ENCODE measurements around the gene ABCG5.

The ABCG5 gene

GRCh38 chr2:43838560-43839267 is at the start of gene ABCG5, which contains the start of gene ABCG8:
ABCG5 (minus strand) TSS chr2:43838839; CDS start chr2:43838679, 160 bp downstream.
ABCG8 (plus strand) TSS chr2:43838971; CDS start chr2:43839054, 83 bp downstream.
- DNase-seq: no peak

GRCh38 chr2:43887176-43887575 is 48.5 kb upstream of the ABCG5 start:
- no peak for DNase-seq

- no peak for DNase-seq
Observed at GRCh38 chr2:43885132-43885632, 46.5 kb upstream of the ABCG5 start.

- DNase-seq: no peak
Observed at GRCh38 chr2:43884689-43885088, 46.0 kb upstream of the ABCG5 start.

GRCh38 chr2:43882312-43882711 is 43.7 kb upstream of the ABCG5 start:
- DNase-seq: no peak

GRCh38 chr2:43880952-43881351 is 42.3 kb upstream of the ABCG5 start:
- no peak for DNase-seq

- DNase-seq: no peak
Observed at GRCh38 chr2:43880471-43880870, 41.8 kb upstream of the ABCG5 start.

GRCh38 chr2:43879261-43879660 is 40.6 kb upstream of the ABCG5 start:
- no peak for DNase-seq

DNA sequence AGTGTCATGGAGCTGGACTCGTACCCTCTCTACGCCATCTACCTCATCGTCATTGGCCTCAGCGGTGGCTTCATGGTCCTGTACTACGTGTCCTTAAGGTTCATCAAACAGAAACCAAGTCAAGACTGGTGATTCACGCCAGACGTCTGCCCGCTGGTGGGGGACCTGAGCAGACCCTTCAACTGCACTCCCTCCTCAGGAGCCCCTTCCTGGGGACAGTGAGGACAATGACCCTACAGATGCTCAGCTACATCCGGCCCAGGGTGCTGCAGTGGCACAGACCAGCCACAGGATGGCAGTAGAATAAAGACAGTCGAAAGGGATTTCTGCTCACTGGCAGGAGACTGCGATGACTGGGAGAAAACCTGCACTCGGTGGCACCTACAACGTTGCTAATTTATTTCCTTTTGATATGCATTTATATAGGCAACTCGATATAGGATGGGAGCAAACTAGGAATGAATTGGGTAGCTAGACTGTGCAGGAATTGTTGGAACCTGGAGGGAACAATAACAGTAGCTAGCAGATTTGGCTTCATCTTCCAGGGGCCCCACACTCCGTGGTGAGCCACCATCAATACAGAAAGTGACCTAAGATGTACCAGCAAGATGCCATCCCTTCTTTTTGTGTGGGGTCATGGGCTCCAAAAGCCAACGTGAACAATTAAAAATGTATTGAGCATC is 39.3 kb upstream of the ABCG5 start:
- DNase-seq: peak; percentile 68 to 79

GRCh38 chr2:43874776-43875451 is 36.3 kb upstream of the ABCG5 start:
- DNase-seq: no peak

DNA sequence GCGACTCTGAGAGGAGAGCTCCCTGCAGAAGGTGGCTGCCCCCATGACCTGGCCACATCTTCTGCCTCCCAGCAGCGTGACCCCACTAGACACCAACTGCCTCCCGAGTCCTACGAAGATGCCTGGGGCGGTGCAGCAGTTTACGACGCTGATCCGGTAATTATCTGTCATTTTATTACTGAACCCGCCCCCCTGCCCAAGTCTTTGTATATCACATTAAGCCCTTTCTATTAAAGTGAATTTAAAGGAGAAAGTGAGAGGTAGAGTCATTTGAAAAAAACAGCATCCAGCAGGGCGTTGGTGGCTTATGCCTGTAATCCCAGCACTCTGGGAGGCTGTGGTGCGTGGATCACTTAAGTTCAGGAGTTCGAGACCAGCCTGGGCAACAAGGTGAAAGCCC is 33.5 kb upstream of the ABCG5 start:
- DNase-seq: no peak

- no peak for DNase-seq
Observed at GRCh38 chr2:43855292-43855691, 16.7 kb upstream of the ABCG5 start.

- no peak for DNase-seq
Observed at GRCh38 chr2:43854671-43855070, 16.0 kb upstream of the ABCG5 start.

- no peak for DNase-seq
Observed at GRCh38 chr2:43853141-43854081, 14.8 kb upstream of the ABCG5 start.

DNA sequence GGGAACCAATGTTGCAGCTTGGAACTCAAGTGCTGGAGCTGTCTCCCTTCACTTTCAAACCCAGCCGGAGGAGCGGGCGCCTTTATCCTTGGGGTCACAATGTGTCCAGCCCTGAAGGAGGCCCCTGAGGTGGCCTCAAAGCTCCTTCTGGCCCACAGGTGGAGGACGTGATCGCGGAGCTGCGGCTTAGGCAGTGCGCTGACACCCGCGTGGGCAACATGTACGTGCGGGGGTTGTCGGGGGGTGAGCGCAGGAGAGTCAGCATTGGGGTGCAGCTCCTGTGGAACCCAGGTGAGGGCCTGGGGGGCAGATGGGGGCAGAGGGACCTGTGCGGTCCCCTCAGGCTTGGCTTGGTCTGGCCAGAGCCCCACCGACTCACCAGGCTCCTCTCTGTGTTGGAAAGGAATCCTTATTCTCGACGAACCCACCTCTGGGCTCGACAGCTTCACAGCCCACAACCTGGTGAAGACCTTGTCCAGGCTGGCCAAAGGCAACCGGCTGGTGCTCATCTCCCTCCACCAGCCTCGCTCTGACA is 13.6 kb upstream of the ABCG5 start:
- no peak for DNase-seq

DNA sequence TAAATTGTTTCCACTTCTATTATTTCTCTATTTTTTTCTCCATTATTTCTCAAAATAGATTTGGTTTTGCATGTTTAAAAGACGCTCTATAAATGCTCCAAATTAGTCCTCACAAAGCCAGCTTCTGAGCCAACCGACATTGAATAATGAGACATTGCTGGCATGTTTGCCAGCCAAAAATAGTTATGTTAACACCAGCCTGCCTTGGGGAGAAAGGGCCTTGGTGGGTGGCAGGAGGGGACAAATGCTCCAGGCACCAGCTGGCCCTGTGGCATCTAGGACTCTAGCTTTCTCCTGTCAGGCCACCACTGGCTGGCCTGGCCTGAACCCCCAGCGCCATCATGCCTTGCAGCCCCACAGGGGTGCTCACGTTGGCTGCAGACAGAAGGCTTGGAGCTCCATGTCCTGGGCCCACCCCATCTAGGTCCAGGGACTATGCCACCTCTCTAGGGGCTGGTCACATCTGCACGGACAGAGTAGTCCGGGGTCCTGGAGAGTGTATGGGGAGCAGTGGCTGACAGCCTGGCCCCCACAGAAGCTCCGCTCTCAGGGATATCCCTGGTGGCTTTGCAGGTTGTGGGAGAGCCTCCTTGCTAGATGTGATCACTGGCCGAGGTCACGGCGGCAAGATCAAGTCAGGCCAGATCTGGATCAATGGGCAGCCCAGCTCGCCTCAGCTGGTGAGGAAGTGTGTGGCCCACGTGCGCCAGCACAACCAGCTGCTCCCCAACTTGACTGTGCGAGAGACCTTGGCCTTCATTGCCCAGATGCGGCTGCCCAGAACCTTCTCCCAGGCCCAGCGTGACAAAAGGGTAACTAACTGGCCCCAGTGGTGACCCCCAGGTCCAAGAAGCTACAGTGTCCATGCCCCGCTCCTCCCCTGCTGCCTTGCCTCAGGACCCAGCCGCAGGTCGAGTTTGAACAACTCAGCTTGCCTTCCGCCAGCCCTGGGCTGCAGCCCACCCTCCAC is 12.7 kb upstream of the ABCG5 start:
- no peak for DNase-seq

DNA sequence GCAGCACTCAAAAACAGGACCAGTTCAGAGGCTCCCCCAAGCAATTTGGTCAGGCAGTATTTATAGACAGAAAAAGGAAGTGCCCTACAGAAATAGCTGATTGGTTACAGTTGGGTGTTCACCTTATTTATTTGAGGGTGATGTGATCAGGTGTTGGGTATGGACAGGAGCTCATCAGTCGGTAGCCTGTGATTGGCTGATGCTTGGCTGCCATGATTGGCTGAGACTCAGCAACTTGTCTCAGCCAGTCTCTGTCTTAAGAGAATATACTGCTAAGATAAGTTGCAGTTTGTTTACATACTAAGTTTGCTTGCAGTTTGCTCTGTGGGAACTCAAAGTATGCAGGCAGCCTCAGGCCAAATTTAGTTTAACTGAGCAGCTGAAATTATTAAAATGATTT is 9.6 kb upstream of the ABCG5 start:
- peak in 1 of 2 experiments; percentile 3 for DNase-seq

DNA sequence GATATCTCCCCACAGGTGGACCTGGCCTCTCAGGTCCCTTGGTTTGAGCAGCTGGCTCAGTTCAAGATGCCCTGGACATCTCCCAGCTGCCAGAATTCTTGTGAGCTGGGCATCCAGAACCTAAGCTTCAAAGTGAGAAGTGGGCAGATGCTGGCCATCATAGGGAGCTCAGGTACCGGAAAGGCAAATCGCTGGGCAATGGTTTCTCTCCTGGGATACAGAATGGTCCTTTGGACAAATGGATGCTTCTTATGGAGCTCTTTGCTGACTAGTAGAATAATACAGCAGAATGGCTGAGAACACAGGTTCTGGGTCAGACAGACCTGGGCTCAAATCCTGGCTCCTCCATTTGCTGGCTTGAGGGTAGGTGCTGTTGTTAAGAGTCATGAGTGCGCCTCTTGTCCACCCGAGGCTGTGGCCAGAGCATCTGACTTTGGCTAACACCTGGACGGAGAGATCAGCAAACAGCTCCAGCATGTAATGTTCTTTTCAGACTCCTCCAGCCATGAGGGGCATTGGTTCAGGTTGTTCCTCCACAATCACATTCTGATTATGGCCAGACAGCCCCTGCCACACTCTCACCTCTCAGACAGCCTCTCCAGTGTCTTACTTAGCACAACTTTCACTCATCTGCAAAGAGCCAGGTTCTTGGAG is 7.6 kb upstream of the ABCG5 start:
- no peak for DNase-seq

DNA sequence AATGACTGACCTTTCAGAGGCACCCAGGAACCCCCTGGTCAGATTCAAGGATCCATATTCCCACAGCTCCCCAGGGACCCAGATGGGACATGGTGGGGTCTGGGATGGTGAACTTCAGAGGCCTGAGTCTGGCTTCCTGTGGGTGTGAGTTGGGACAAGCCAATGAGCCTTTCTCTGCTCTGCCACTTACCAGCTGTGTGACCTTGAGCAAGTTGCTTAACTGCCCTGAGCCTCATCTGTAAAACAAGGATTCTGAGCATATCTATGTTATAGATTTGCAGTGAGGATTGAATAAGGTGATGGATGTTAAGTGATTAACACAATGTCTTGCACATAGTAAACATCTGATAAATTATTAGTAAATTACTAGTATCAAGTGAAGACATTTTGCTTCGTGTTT is 6.5 kb upstream of the ABCG5 start:
- DNase-seq: no peak

- no peak for DNase-seq
Observed at GRCh38 chr2:43842866-43843226, 4.2 kb upstream of the ABCG5 start.

Measured in Kasumi-1 (cell line).